Activated CD8-positive, alpha-beta memory T cell treated with anti-CD3 and anti-CD28 coated beads for 24 hours (primary cell): ENCODE measurements around the gene BEST1.
"Not testable (repeated sequence)": the region's sequence is repeated elsewhere in the genome, so short reads cannot be mapped to it uniquely, and the experiment has no call there.

Experiments
- DNase-seq: peaks from one replicate; pipeline ENCODE4 v3.0.0-alpha.2; 2020

Gene BEST1

GRCh38 chr11:61949169-61950034, 749 bp upstream of the BEST1 start:
- DNase-seq, result no peak

GRCh38 chr11:61951484-61952135, 1.5 kb downstream of the BEST1 start:
- no peak for DNase-seq

- no peak for DNase-seq
These were observed 2.7 kb downstream of the BEST1 start for GRCh38 chr11:61952882-61953281.

- not testable (repeated sequence) for DNase-seq
These were observed 3.5 kb downstream of the BEST1 start for GRCh38 chr11:61953632-61954031.

- no peak for DNase-seq
These were observed 4.1 kb downstream of the BEST1 start for GRCh38 chr11:61954106-61954850.

GRCh38 chr11:61954851-61955421, 4.8 kb downstream of the BEST1 start:
- no peak for DNase-seq

GRCh38 chr11:61955422-61956135, 5.4 kb downstream of the BEST1 start:
- DNase-seq, result peak; percentile 72

GRCh38 chr11:61956191-61957020, 6.3 kb downstream of the BEST1 start:
- DNase-seq, result peak; percentile 45

GRCh38 chr11:61957021-61957770, 7.0 kb downstream of the BEST1 start:
- DNase-seq, result peak; percentile 40

GRCh38 chr11:61958590-61958989, 8.4 kb downstream of the BEST1 start:
- DNase-seq, result no peak

GRCh38 chr11:61959114-61959513, 9.0 kb downstream of the BEST1 start:
- peak; percentile 48 for DNase-seq

- peak; percentile 47 for DNase-seq
These were observed 9.5 kb downstream of the BEST1 start for GRCh38 chr11:61959678-61960077.

- peak; percentile 17 for DNase-seq
These were observed 10.4 kb downstream of the BEST1 start for GRCh38 chr11:61960532-61960931.

GRCh38 chr11:61961570-61962212, 11.5 kb downstream of the BEST1 start:
- peak; percentile 52 for DNase-seq

- no peak for DNase-seq
These were observed 12.3 kb downstream of the BEST1 start for GRCh38 chr11:61962213-61963015.

GRCh38 chr11:61963016-61963281, 12.8 kb downstream of the BEST1 start:
- no peak for DNase-seq

GRCh38 chr11:61963282-61964057, 13.3 kb downstream of the BEST1 start:
- peak; percentile 59 for DNase-seq

- DNase-seq, result peak; percentile 50
These were observed 14.0 kb downstream of the BEST1 start for GRCh38 chr11:61964058-61964665.
